Fibroblast of lung (primary cell): Measurements from ENCODE around the gene ITPR2.

Source experiments
- EZH2 ChIP-seq: IDR thresholded peaks from 2 replicates; pipeline ENCODE4 v1.5.1; 2012; ENCODE audit warnings: low read length, control low read depth, mild to moderate bottlenecking; ENCODE audit errors: missing control alignments
- TF ChIP-seq, protein P1 (sequence below), 2 donors: IDR thresholded peaks in 1 of 2; conservative IDR thresholded peaks in 1 of 2; 1 replicate in 1 of 2; 2 replicates in 1 of 2; pipeline ENCODE4 v1.5.1; 2011 to 2012; ENCODE audit warnings: low read length in 2 of 2, control low read depth in 1 of 2, inconsistent platforms in 1 of 2, low read depth in 1 of 2, mild to moderate bottlenecking in 1 of 2

DNA sequence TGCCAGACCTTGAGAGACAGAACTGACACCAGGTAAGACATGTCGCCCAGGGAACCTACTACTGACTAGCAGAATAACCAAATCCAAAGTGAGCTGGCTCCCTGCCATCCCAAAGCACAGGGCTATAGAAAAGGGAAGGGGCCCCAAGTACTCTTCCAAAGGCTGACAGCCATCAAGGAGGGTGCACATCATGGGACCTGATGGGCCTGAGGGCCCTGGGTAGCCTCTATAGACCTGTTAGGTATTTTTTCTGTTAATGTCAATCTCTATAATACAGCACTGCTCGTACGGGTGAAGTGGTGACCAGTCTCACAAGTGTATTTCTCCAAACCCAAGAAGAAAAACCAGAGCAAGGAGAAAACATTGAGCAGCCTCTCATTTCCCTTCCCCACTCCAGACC is 171.6 kb downstream of the ITPR2 start:
- TF ChIP-seq, protein P1, sequence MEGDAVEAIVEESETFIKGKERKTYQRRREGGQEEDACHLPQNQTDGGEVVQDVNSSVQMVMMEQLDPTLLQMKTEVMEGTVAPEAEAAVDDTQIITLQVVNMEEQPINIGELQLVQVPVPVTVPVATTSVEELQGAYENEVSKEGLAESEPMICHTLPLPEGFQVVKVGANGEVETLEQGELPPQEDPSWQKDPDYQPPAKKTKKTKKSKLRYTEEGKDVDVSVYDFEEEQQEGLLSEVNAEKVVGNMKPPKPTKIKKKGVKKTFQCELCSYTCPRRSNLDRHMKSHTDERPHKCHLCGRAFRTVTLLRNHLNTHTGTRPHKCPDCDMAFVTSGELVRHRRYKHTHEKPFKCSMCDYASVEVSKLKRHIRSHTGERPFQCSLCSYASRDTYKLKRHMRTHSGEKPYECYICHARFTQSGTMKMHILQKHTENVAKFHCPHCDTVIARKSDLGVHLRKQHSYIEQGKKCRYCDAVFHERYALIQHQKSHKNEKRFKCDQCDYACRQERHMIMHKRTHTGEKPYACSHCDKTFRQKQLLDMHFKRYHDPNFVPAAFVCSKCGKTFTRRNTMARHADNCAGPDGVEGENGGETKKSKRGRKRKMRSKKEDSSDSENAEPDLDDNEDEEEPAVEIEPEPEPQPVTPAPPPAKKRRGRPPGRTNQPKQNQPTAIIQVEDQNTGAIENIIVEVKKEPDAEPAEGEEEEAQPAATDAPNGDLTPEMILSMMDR (conservative IDR thresholded peaks at IDR 0.05 in 1 of 2, IDR thresholded peaks at IDR 0.05 in 1 of 2; ENCODE audit: low read depth in 1 of 2, low read length in 2 of 2), result no peak
- no peak for TF ChIP-seq EZH2
